DOHH2 (cell line): ENCODE data around the gene GLYATL3.

Experiments used
- H3F3A ChIP-seq: fragments of 200-600 bp; sonication (generic), shearing (Covaris generic); 2 replicates; pipeline ENCODE4 v1.6.0; 2016; ENCODE audit warnings: antibody characterized with exemption, mild to moderate bottlenecking; ENCODE audit not compliant: control insufficient read depth, insufficient read depth
- H3K27ac ChIP-seq: fragments of 200-600 bp; sonication (generic); 2 replicates; pipeline ENCODE4 v1.5.1; 2014; ENCODE audit warnings: low read depth, mild to moderate bottlenecking, low read length, moderate library complexity
- H3K27me3 ChIP-seq: fragments of 200-600 bp; sonication (generic); 2 replicates; pipeline ENCODE4 v1.6.1; 2014; ENCODE audit warnings: mild to moderate bottlenecking, low read length, mixed read lengths; ENCODE audit not compliant: control insufficient read depth
- H3K36me3 ChIP-seq: fragments of 200-600 bp; sonication (generic); 2 replicates; pipeline ENCODE4 v1.6.1; 2014; ENCODE audit warnings: mild to moderate bottlenecking, low read length, moderate library complexity, mixed read lengths; ENCODE audit not compliant: control insufficient read depth
- H3K4me1 ChIP-seq: fragments of 200-600 bp; sonication (generic); 2 replicates; pipeline ENCODE4 v1.6.1; 2014; ENCODE audit warnings: mild to moderate bottlenecking, low read length, mixed read lengths; ENCODE audit not compliant: control insufficient read depth
- H3K4me2 ChIP-seq: fragments of 200-600 bp; sonication (generic); 2 replicates; pipeline ENCODE4 v1.6.0; 2014; ENCODE audit warnings: mild to moderate bottlenecking, low read length, moderate library complexity
- H3K4me3 ChIP-seq: fragments of 200-600 bp; sonication (generic); 2 replicates; pipeline ENCODE4 v1.5.1; 2014; ENCODE audit warnings: mild to moderate bottlenecking, low read length, mixed read lengths
- H3K79me2 ChIP-seq: fragments of 200-600 bp; sonication (generic); 2 replicates; pipeline ENCODE4 v1.6.1; 2014; ENCODE audit warnings: mild to moderate bottlenecking, low read length, mixed read lengths; ENCODE audit not compliant: control insufficient read depth
- H3K9me2 ChIP-seq: fragments of 200-600 bp; sonication (generic); replicated peaks from 2 replicates; pipeline ENCODE4 v1.6.1; 2014; ENCODE audit warnings: mild to moderate bottlenecking, low read length, mixed read lengths; ENCODE audit not compliant: control insufficient read depth
- H3K9me3 ChIP-seq: fragments of 200-600 bp; sonication (generic); 2 replicates; pipeline ENCODE4 v1.6.1; 2014; ENCODE audit warnings: antibody characterized with exemption, low read length, mixed read lengths; ENCODE audit not compliant: control insufficient read depth, insufficient read depth
- H4K20me1 ChIP-seq: fragments of 200-600 bp; sonication (generic); 2 replicates; pipeline ENCODE4 v1.6.0; 2014; ENCODE audit warnings: low read depth, mild to moderate bottlenecking, antibody characterized with exemption, low read length, moderate library complexity; ENCODE audit not compliant: control insufficient read depth, insufficient read depth
- CTCF ChIP-seq: fragments of 200-600 bp; sonication (generic); IDR thresholded peaks from one replicate; pipeline ENCODE4 v1.5.1; 2014; ENCODE audit warnings: antibody characterized with exemption, mild to moderate bottlenecking, low read depth, low read length; ENCODE audit not compliant: poor library complexity, severe bottlenecking
- EZH2phosphoT487 ChIP-seq: fragments of 200-600 bp; sonication (generic); IDR thresholded peaks from 2 replicates; pipeline ENCODE4 v1.6.1; 2017; ENCODE audit warnings: borderline replicate concordance, mild to moderate bottlenecking, antibody characterized with exemption, low read length, moderate library complexity, mixed read lengths

Gene GLYATL3

GRCh38 chr6:49514571-49515484, 15.1 kb downstream of the GLYATL3 start:
- no peak overlapping the region for H3K4me2 ChIP-seq
- no peak overlapping the region for H3K4me3 ChIP-seq
- H3K36me3 ChIP-seq, result no peaks in the 10 kb centered on the region
- H3K27ac ChIP-seq, result no peak overlapping the region
- no peaks in the 10 kb centered on the region for H3K9me3 ChIP-seq
- no peaks in the 10 kb centered on the region for H3K27me3 ChIP-seq
- no peak for TF ChIP-seq CTCF
- no peak for TF ChIP-seq EZH2phosphoT487
- H4K20me1 ChIP-seq, result no peaks in the 10 kb centered on the region
- H3K4me1 ChIP-seq, result no peaks in the 10 kb centered on the region
- no peaks in the 10 kb centered on the region for H3K9me2 ChIP-seq
- H3K79me2 ChIP-seq, result no peaks in the 10 kb centered on the region
- H3F3A ChIP-seq, result no peaks in the 10 kb centered on the region

- Histone ChIP-seq H3K4me3 (no peak overlapping the region), H3K27me3 (no peaks in the 10 kb centered on the region), H3K4me1 (no peaks in the 10 kb centered on the region), H3F3A (no peaks in the 10 kb centered on the region), H3K9me2 (no peaks in the 10 kb centered on the region), H3K36me3 (no peaks in the 10 kb centered on the region), H3K27ac (no peak overlapping the region), H3K9me3 (no peaks in the 10 kb centered on the region), H3K4me2 (no peak overlapping the region), H3K79me2 (no peaks in the 10 kb centered on the region), H4K20me1 (no peaks in the 10 kb centered on the region)
- no peak for TF ChIP-seq CTCF
- TF ChIP-seq EZH2phosphoT487, result no peak
Measured at GRCh38 chr6:49515485-49516146, 15.9 kb downstream of the GLYATL3 start.

GRCh38 chr6:49516147-49516505, 16.4 kb downstream of the GLYATL3 start:
- Histone ChIP-seq H3K27me3 (no peaks in the 10 kb centered on the region), H3K27ac (no peak overlapping the region), H3K4me2 (no peak overlapping the region), H3K4me3 (no peak overlapping the region), H3K36me3 (no peaks in the 10 kb centered on the region), H3K9me2 (no peaks in the 10 kb centered on the region), H4K20me1 (no peaks in the 10 kb centered on the region), H3F3A (no peaks in the 10 kb centered on the region), H3K4me1 (no peaks in the 10 kb centered on the region), H3K9me3 (no peaks in the 10 kb centered on the region), H3K79me2 (no peaks in the 10 kb centered on the region)
- no peak for TF ChIP-seq CTCF
